ENCODE data around the gene YJEFN3. TPM values are rescaled to one million over a fixed set of nuclear protein-coding genes. Genes with fewer than 3 reads are reported as not detected.

Gene YJEFN3
- total RNA-seq, 1 experiment from 2014 or later, result 6.1 TPM

DNA sequence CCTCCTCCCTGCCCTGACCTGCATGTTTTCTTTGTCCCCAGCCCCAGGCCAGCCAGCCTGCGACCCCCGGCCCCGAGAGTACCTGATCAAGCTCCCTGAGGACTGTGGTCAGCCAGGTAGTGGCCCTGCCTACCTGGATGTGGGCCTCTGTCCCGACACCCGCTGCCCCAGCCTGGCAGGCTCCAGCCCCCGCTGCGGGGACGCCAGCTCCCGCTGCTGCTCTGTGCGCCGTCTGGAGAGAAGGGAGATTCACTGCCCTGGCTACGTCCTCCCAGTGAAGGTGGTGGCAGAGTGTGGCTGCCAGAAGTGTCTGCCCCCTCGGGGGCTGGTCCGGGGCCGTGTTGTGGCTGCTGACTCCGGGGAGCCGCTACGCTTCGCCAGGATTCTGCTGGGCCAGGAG is 14.9 kb downstream of the YJEFN3 start:
- no TSS peak for BruUV-seq (replicated peaks)
- Histone ChIP-seq H3K4me1 (ENCODE audit: control insufficient read depth, insufficient read depth, low read length) (no peaks in the 10 kb centered on the region), H3K36me3 (ENCODE audit: control insufficient read depth, insufficient read depth, low read length) (no peaks in the 10 kb centered on the region), H3K9me3 (ENCODE audit: control insufficient read depth, insufficient read depth, low read depth, low read length) (no peaks in the 10 kb centered on the region), H3K4me3 (ENCODE audit: low read depth in 2 of 2, low read length in 2 of 2) (no peak overlapping the region), H3K27ac (ENCODE audit: low read length) (no peak overlapping the region), H3K27me3 (ENCODE audit: control insufficient read depth, insufficient read depth, low read length) (no peaks in the 10 kb centered on the region)
- TF ChIP-seq, protein P1, sequence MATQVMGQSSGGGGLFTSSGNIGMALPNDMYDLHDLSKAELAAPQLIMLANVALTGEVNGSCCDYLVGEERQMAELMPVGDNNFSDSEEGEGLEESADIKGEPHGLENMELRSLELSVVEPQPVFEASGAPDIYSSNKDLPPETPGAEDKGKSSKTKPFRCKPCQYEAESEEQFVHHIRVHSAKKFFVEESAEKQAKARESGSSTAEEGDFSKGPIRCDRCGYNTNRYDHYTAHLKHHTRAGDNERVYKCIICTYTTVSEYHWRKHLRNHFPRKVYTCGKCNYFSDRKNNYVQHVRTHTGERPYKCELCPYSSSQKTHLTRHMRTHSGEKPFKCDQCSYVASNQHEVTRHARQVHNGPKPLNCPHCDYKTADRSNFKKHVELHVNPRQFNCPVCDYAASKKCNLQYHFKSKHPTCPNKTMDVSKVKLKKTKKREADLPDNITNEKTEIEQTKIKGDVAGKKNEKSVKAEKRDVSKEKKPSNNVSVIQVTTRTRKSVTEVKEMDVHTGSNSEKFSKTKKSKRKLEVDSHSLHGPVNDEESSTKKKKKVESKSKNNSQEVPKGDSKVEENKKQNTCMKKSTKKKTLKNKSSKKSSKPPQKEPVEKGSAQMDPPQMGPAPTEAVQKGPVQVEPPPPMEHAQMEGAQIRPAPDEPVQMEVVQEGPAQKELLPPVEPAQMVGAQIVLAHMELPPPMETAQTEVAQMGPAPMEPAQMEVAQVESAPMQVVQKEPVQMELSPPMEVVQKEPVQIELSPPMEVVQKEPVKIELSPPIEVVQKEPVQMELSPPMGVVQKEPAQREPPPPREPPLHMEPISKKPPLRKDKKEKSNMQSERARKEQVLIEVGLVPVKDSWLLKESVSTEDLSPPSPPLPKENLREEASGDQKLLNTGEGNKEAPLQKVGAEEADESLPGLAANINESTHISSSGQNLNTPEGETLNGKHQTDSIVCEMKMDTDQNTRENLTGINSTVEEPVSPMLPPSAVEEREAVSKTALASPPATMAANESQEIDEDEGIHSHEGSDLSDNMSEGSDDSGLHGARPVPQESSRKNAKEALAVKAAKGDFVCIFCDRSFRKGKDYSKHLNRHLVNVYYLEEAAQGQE (IDR thresholded peaks at IDR 0.05; ENCODE audit: insufficient read depth in 1 of 2, low read depth in 2 of 2, low read length in 1 of 2), result no peak
- TF ChIP-seq SIN3A (IDR thresholded peaks at IDR 0.05; ENCODE audit: borderline replicate concordance, insufficient read depth, low read depth, low read length) (no peak), POLR2AphosphoS5 (IDR thresholded peaks at IDR 0.05; ENCODE audit: low read depth, low read length) (no peak), TCF7L2 (IDR thresholded peaks at IDR 0.05; ENCODE audit: low read depth, low read length) (no peak)
- TF ChIP-seq, protein P2, sequence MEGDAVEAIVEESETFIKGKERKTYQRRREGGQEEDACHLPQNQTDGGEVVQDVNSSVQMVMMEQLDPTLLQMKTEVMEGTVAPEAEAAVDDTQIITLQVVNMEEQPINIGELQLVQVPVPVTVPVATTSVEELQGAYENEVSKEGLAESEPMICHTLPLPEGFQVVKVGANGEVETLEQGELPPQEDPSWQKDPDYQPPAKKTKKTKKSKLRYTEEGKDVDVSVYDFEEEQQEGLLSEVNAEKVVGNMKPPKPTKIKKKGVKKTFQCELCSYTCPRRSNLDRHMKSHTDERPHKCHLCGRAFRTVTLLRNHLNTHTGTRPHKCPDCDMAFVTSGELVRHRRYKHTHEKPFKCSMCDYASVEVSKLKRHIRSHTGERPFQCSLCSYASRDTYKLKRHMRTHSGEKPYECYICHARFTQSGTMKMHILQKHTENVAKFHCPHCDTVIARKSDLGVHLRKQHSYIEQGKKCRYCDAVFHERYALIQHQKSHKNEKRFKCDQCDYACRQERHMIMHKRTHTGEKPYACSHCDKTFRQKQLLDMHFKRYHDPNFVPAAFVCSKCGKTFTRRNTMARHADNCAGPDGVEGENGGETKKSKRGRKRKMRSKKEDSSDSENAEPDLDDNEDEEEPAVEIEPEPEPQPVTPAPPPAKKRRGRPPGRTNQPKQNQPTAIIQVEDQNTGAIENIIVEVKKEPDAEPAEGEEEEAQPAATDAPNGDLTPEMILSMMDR (IDR thresholded peaks at IDR 0.05), result no peak
- ATAC-seq (no peak), DNase-seq (ENCODE audit: low read depth, low spot score) (no peak)
- ChIA-PET POLR2A (no interaction called here), CTCF (interaction anchor here (0.7 kb wide), 1 partner anchor 7 kb away, joined by 3 read pairs; no protein-coding TSS in a partner anchor)
- in situ Hi-C loops (cut with HindIII; ENCODE audit: low pct_unique_long_range_greater_than_20kb, low sequenced_read_pairs), result no loop called here
- intact Hi-C loops (cut with micrococcal nuclease; ENCODE audit: unreplicated experiment), result no loop called here

DNA sequence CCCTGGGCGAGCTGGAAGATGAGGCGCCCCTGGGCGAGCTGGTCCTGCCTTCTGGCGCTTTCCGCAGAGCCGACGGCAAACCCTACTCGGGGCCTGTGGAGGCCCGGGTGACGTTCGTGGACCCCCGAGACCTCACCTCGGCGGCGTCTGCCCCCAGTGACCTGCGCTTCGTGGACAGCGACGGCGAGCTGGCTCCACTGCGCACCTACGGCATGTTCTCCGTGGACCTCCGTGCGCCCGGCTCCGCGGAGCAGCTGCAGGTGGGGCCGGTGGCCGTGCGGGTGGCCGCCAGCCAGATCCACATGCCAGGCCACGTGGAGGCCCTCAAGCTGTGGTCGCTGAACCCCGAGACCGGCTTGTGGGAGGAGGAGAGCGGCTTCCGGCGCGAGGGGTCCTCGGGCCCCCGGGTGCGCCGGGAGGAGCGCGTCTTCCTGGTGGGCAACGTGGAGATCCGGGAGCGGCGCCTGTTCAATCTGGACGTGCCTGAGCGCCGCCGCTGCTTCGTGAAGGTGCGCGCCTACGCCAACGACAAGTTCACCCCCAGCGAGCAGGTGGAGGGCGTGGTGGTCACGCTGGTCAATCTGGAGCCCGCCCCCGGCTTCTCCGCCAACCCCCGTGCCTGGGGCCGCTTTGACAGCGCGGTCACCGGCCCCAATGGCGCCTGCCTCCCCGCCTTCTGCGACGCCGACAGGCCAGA is 15.7 kb downstream of the YJEFN3 start:
- intact Hi-C loops (cut with micrococcal nuclease; ENCODE audit: unreplicated experiment), result no loop called here
- POLR2A ChIA-PET, result no interaction called here
- no peaks in the 10 kb centered on the region for H3K27me3 ChIP-seq (ENCODE audit: control insufficient read depth, insufficient read depth, low read length)
- no peak for TF ChIP-seq TCF7L2 (IDR thresholded peaks at IDR 0.05; ENCODE audit: low read depth, low read length)
- no peak for TF ChIP-seq SIN3A (IDR thresholded peaks at IDR 0.05; ENCODE audit: borderline replicate concordance, insufficient read depth, low read depth, low read length)
- TF ChIP-seq, protein P2 (IDR thresholded peaks at IDR 0.05), result no peak
- no peak for TF ChIP-seq POLR2AphosphoS5 (IDR thresholded peaks at IDR 0.05; ENCODE audit: low read depth, low read length)
- TF ChIP-seq, protein P1 (IDR thresholded peaks at IDR 0.05; ENCODE audit: insufficient read depth in 1 of 2, low read depth in 2 of 2, low read length in 1 of 2), result no peak
- no TSS peak for BruUV-seq (replicated peaks)
- no peaks in the 10 kb centered on the region for H3K36me3 ChIP-seq (ENCODE audit: control insufficient read depth, insufficient read depth, low read length)
- no peaks in the 10 kb centered on the region for H3K9me3 ChIP-seq (ENCODE audit: control insufficient read depth, insufficient read depth, low read depth, low read length)
- H3K27ac ChIP-seq (ENCODE audit: low read length), result no peak overlapping the region
- ATAC-seq, result no peak
- CTCF ChIA-PET, result no interaction called here
- no peaks in the 10 kb centered on the region for H3K4me1 ChIP-seq (ENCODE audit: control insufficient read depth, insufficient read depth, low read length)
- no peak for DNase-seq (ENCODE audit: low read depth, low spot score)
- in situ Hi-C loops (cut with HindIII; ENCODE audit: low pct_unique_long_range_greater_than_20kb, low sequenced_read_pairs), result no loop called here
- no peak overlapping the region for H3K4me3 ChIP-seq (ENCODE audit: low read depth in 2 of 2, low read length in 2 of 2)
